Cardiac muscle cell (in vitro differentiated cells and primary cell): Measurements from ENCODE around the gene CYP1A2. TPM values are rescaled to one million over a fixed set of nuclear protein-coding genes. Genes with fewer than 3 reads are reported as not detected.

Experiments used
- DNase-seq, 2 donors: peaks; one replicate each; pipeline versions ENCODE4 v3.0.0 to v3.0.0-alpha.2; 2010 to 2017; ENCODE audit warnings: low read depth in 1 of 2, low spot score in 1 of 2
- H3K27ac ChIP-seq: fragments of 200-600 bp; sonication (generic); 2 replicates; pipeline ENCODE4 v1.5.1; 2016
- H3K27me3 ChIP-seq: fragments of 200-600 bp; sonication (generic); 2 replicates; pipeline ENCODE4 v1.6.0; 2016; ENCODE audit warnings: control low read depth
- H3K36me3 ChIP-seq: fragments of 200-600 bp; sonication (generic); 2 replicates; pipeline ENCODE4 v1.5.1; 2016; ENCODE audit warnings: control low read depth
- H3K4me1 ChIP-seq: fragments of 200-600 bp; sonication (generic); 2 replicates; pipeline ENCODE4 v1.8.1; 2017; ENCODE audit warnings: low read depth, mild to moderate bottlenecking, mixed run types
- H3K4me3 ChIP-seq: fragments of 200-600 bp; sonication (generic); 2 replicates; pipeline ENCODE4 v1.5.1; 2016; ENCODE audit warnings: mild to moderate bottlenecking
- H3K9me3 ChIP-seq: fragments of 200-600 bp; sonication (generic); 2 replicates; pipeline ENCODE4 v1.5.1; 2017; ENCODE audit warnings: low read depth, mild to moderate bottlenecking, control low read depth
- CTCF ChIP-seq: IDR thresholded peaks from 2 replicates; pipeline ENCODE4 v1.5.1; 2012; ENCODE audit warnings: low read depth, mild to moderate bottlenecking, low read length
- polyA plus RNA-seq: library from polyadenylated mRNA; unstranded; fragments of >200 nt; fragmentation: Nextera tagmentation; extraction: Ambion mirVana; gene quantifications from 2 replicates; pipeline ENCODE4 v1.2.1, GENCODE V29; 2016
- total RNA-seq: library from RNA; depleted of rRNA; stranded (reverse); fragments of >200 nt; gene quantifications from 2 replicates; pipeline ENCODE4 v1.2.3, GENCODE V29; 2016

CYP1A2 gene
- total and polyA plus RNA-seq, 2 experiments from 2014 or later = not detected

- Histone ChIP-seq H3K4me3 (no peak overlapping the region), H3K4me1 (no peaks in the 10 kb centered on the region), H3K27ac (no peak overlapping the region), H3K9me3 (no peaks in the 10 kb centered on the region), H3K27me3 (no peaks in the 10 kb centered on the region), H3K36me3 (no peaks in the 10 kb centered on the region)
- TF ChIP-seq CTCF = no peak
- no peak for DNase-seq
These were observed 19.6 kb downstream of the CYP1A2 start for GRCh38 chr15:74768099-74768770.

GRCh38 chr15:74768771-74769342, 20.2 kb downstream of the CYP1A2 start:
- H3K9me3 ChIP-seq = no peaks in the 10 kb centered on the region
- H3K27ac ChIP-seq = no peak overlapping the region
- H3K4me1 ChIP-seq = no peaks in the 10 kb centered on the region
- peak; percentile 62 to 79 for DNase-seq
- no peaks in the 10 kb centered on the region for H3K36me3 ChIP-seq
- no peak overlapping the region for H3K4me3 ChIP-seq
- TF ChIP-seq CTCF = peak; percentile 72
- no peaks in the 10 kb centered on the region for H3K27me3 ChIP-seq

GRCh38 chr15:74769463-74770025, 20.9 kb downstream of the CYP1A2 start:
- Histone ChIP-seq H3K4me3 (no peak overlapping the region), H3K36me3 (no peaks in the 10 kb centered on the region), H3K4me1 (no peaks in the 10 kb centered on the region), H3K9me3 (no peaks in the 10 kb centered on the region), H3K27ac (no peak overlapping the region), H3K27me3 (no peaks in the 10 kb centered on the region)
- TF ChIP-seq CTCF = no peak
- DNase-seq = no peak

GRCh38 chr15:74770211-74770903, 21.7 kb downstream of the CYP1A2 start:
- H3K36me3 ChIP-seq = no peaks in the 10 kb centered on the region
- DNase-seq = no peak
- no peak overlapping the region for H3K4me3 ChIP-seq
- no peaks in the 10 kb centered on the region for H3K27me3 ChIP-seq
- no peak for TF ChIP-seq CTCF
- H3K27ac ChIP-seq = no peak overlapping the region
- H3K9me3 ChIP-seq = no peaks in the 10 kb centered on the region
- no peaks in the 10 kb centered on the region for H3K4me1 ChIP-seq

- Histone ChIP-seq H3K27ac (no peak overlapping the region), H3K4me3 (no peak overlapping the region), H3K36me3 (no peaks in the 10 kb centered on the region), H3K4me1 (peaks cover 18% of the 10 kb centered on the region), H3K9me3 (no peaks in the 10 kb centered on the region), H3K27me3 (no peaks in the 10 kb centered on the region)
- no peak for DNase-seq
- TF ChIP-seq CTCF = no peak
These were observed 24.7 kb downstream of the CYP1A2 start for GRCh38 chr15:74773329-74773728.
